Body of pancreas (tissue), 4 donors: ENCODE results near the gene RNF111. TPM values are rescaled to one million over a fixed set of nuclear protein-coding genes. Genes with fewer than 3 reads are reported as not detected.
"Not testable (repeated sequence)": the region's sequence is repeated elsewhere in the genome, so short reads cannot be mapped to it uniquely, and the experiment has no call there.

Experiments
- ATAC-seq: fragments of 150-250 bp; one replicate; pipeline ENCODE4 v1.9.1; 2016
- DNase-seq, 4 donors: peaks; one replicate each; pipeline ENCODE4 v3.0.0-alpha.2; 2019
- H3K27ac ChIP-seq, 4 donors: fragments of 200-600 bp; sonication (generic); 1 replicate in 3 of 4; 2 replicates in 1 of 4; pipeline versions ENCODE4 v1.5.1 to v1.6.1; 2016 to 2019; ENCODE audit warnings: mild to moderate bottlenecking in 1 of 4, mixed read lengths in 1 of 4, moderate library complexity in 1 of 4
- H3K27me3 ChIP-seq, 2 donors: fragments of 200-600 bp; sonication (generic); one replicate each; pipeline ENCODE4 v1.6.0; 2016; ENCODE audit warnings: mild to moderate bottlenecking in 1 of 2
- H3K36me3 ChIP-seq, 2 donors: fragments of 200-600 bp; sonication (generic); replicated peaks in 1 of 2; 2 replicates each; pipeline ENCODE4 v1.5.1; 2016; ENCODE audit warnings: low read depth in 2 of 2; ENCODE audit not compliant: insufficient read depth in 1 of 2
- H3K4me1 ChIP-seq: fragments of 200-600 bp; sonication (generic); one replicate; pipeline ENCODE4 v1.6.0; 2016
- H3K4me3 ChIP-seq, 2 donors: fragments of 200-600 bp; sonication (generic); 1 replicate in 1 of 2; 2 replicates in 1 of 2; pipeline ENCODE4 v1.5.1; 2016 to 2019
- H3K9me3 ChIP-seq, 3 donors: fragments of 200-600 bp; sonication (generic); 1 replicate in 2 of 3; 2 replicates in 1 of 3; pipeline ENCODE4 v1.5.1; 2016
- POLR2A ChIP-seq, 3 donors: fragments of 450-650 bp; IDR thresholded peaks; one replicate each; pipeline ENCODE4 v1.6.1; 2016; ENCODE audit warnings: antibody characterized with exemption in 3 of 3, mild to moderate bottlenecking in 2 of 3
- WGBS, 2 donors: methylation state at CpG; one replicate each; pipeline ENCODE4 v1.1.5; 2017; 5-methylcytosine and 5-hydroxymethylcytosine counted together
- intact Hi-C: fragments of 100-400 bp; cut with DNase I; formaldehyde crosslinking; loops from one replicate; pipeline ENCODE4 v1.15.1; 2023
- total RNA-seq, 2 donors: library from RNA; depleted of rRNA; stranded (reverse); fragments of >200 nt; gene quantifications; one replicate each; pipeline ENCODE4 v1.1.0, GENCODE V29; 2016
- TF ChIP-seq, protein P1 (sequence below), 7 experiments: fragments of 450-650 bp in 4 of 7; fragments of 200-600 bp in 3 of 7; sonication (generic) in 3 of 7; IDR thresholded peaks; one replicate each; pipeline ENCODE4 v1.5.1; 2016 to 2019; ENCODE audit warnings: antibody characterized with exemption in 7 of 7

The RNF111 gene
- total RNA-seq, 2 donors from 2014 or later = 6.9 to 22.8 TPM

DNA sequence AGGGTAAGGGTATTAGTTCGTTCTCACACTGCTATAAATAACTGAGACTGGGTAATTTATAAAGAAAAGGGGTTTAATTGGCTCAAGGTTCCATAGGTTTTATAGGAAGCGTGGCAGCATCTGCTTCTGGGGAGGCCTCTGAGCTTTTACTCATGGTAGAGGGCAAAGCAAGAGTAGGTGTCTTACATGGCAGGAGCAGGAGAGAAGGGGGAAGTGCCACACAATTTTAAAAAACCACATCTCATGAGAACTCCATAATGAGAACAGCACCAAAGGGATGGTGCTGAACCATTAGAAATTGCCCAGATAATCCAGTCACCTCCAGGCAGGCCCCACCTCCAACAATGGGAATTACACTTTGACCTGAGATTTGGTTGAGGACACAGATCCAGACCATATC lies 12.2 kb downstream of the RNF111 start:
- TF ChIP-seq, protein P1, sequence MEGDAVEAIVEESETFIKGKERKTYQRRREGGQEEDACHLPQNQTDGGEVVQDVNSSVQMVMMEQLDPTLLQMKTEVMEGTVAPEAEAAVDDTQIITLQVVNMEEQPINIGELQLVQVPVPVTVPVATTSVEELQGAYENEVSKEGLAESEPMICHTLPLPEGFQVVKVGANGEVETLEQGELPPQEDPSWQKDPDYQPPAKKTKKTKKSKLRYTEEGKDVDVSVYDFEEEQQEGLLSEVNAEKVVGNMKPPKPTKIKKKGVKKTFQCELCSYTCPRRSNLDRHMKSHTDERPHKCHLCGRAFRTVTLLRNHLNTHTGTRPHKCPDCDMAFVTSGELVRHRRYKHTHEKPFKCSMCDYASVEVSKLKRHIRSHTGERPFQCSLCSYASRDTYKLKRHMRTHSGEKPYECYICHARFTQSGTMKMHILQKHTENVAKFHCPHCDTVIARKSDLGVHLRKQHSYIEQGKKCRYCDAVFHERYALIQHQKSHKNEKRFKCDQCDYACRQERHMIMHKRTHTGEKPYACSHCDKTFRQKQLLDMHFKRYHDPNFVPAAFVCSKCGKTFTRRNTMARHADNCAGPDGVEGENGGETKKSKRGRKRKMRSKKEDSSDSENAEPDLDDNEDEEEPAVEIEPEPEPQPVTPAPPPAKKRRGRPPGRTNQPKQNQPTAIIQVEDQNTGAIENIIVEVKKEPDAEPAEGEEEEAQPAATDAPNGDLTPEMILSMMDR (IDR thresholded peaks at IDR 0.05) = no peak
- no peak for TF ChIP-seq POLR2A (IDR thresholded peaks at IDR 0.05)
- Histone ChIP-seq H3K36me3 (no peaks in the 10 kb centered on the region), H3K4me1 (no peaks in the 10 kb centered on the region), H3K27ac (no peak overlapping the region), H3K4me3 (no peak overlapping the region), H3K27me3 (no peaks in the 10 kb centered on the region), H3K9me3 (no peaks in the 10 kb centered on the region)
- ATAC-seq (no peak), DNase-seq (no peak)
- 96 to 97% methylated on average over 2 of the region's 2 CpGs for WGBS, 2 donors
- intact Hi-C loops = no loop called here

DNA sequence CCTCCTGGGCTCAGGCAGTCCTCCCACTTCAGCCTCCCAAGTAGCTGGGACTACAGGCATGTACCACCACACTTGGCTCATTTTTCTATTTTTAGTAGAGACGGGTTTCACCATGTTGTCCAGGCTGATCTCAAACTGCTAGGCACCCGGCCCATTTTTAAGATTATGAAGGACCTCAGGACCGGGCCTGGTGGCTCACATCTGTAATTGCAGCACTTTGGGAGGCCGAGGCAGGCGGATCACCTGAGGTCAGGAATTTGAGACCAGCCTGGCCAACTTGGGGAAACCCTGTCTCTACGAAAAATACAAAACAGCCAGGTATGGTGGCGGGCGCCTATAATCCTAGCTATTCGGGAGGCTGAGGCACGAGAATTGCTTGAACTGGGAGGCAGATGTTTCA lies 12.8 kb downstream of the RNF111 start:
- H3K27ac ChIP-seq, H3K27me3 ChIP-seq, H3K4me3 ChIP-seq, DNase-seq, H3K4me1 ChIP-seq, H3K9me3 ChIP-seq, intact Hi-C loops, ATAC-seq, H3K36me3 ChIP-seq: not testable (repeated sequence)
- WGBS, 2 donors = 94 to 96% methylated on average over 10 of the region's 10 CpGs

DNA sequence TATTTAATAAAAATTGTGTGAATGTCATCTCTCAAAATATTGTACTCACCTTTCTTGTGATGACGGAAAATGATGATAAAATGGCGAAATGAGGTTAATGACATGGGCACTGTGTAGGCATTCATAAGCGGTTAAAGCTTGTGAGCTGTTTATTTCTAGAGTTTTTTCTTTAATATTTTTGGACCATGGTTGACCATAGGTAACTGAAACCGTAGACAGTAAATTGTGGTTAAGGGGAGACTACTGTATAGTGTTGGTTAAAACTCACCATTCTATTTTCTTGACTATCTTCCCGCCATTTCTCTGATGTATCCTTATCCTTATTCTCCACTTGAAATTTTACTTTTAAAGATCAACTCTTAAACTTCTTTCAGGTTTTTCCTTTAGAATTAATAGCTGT lies 14.5 kb downstream of the RNF111 start:
- H3K9me3 ChIP-seq = no peaks in the 10 kb centered on the region
- 95 to 96% methylated on average over 5 of the region's 5 CpGs for WGBS, 2 donors
- no peak for ATAC-seq
- no peaks in the 10 kb centered on the region for H3K36me3 ChIP-seq
- DNase-seq = no peak
- no peaks in the 10 kb centered on the region for H3K27me3 ChIP-seq
- H3K27ac ChIP-seq = no peak overlapping the region
- no peak overlapping the region for H3K4me3 ChIP-seq
- intact Hi-C loops = no loop called here
- TF ChIP-seq, protein P1 (IDR thresholded peaks at IDR 0.05) = no peak
- no peak for TF ChIP-seq POLR2A (IDR thresholded peaks at IDR 0.05)
- H3K4me1 ChIP-seq = peaks cover 5% of the 10 kb centered on the region

DNA sequence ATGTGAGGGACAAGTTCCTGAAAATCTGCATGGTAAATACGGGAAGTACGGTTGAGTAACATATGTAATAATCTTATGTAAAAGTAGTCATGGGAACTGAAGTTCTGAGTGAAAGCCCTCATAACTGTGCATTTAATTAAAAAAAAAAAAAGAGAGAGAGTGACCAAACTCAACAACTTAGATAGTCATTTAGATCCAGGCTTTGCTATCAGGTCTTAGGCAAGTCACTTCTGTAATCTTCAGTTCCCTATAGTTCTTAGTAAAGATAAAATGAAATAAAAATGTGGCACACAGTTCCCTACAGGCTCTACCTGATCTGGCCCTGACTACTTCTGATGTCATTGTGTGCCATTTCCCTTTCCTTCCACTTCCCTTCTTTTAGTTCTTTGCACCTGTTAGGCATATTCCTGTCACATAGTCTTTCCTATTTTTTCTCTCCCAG lies 15.0 kb downstream of the RNF111 start:
- intact Hi-C loops = no loop called here
- DNase-seq (no peak), ATAC-seq (no peak)
- WGBS, 2 donors = 57 to 92% methylated on average over 2 of the region's 2 CpGs
- Histone ChIP-seq H3K9me3 (no peaks in the 10 kb centered on the region), H3K4me3 (no peak overlapping the region), H3K27me3 (no peaks in the 10 kb centered on the region), H3K36me3 (no peaks in the 10 kb centered on the region), H3K4me1 (peaks cover 5% of the 10 kb centered on the region), H3K27ac (no peak overlapping the region)
- TF ChIP-seq, protein P1 (IDR thresholded peaks at IDR 0.05) = no peak
- no peak for TF ChIP-seq POLR2A (IDR thresholded peaks at IDR 0.05)

DNA sequence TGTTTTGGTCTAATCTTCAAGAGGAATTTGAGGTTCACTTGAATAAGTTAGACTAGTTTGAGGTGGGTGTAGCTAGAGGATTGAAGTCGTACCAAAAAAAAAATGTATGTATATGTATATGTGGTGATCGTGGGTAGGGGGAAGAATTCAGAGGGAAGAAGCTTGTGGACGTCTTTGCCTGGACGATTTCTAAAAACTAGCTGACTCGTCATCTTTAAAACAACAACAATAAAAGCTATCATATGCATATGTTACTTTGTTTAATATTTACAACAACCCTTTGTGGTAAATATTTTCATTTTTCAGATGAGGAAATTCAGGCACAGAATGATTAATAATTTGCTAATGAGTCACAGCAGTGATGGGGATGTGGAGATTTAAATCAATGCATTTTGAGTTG lies 18.1 kb downstream of the RNF111 start:
- DNase-seq (no peak), ATAC-seq (no peak)
- Histone ChIP-seq H3K4me1 (peaks cover 5% of the 10 kb centered on the region), H3K27ac (no peak overlapping the region), H3K4me3 (no peak overlapping the region), H3K27me3 (no peaks in the 10 kb centered on the region), H3K9me3 (no peaks in the 10 kb centered on the region), H3K36me3 (no peaks in the 10 kb centered on the region)
- intact Hi-C loops = no loop called here
- 86 to 96% methylated on average over 5 of the region's 5 CpGs for WGBS, 2 donors
- TF ChIP-seq, protein P1 (IDR thresholded peaks at IDR 0.05) = no peak
- TF ChIP-seq POLR2A (IDR thresholded peaks at IDR 0.05) = no peak
